ENCODE measurements around the gene ABCC6. TPM values are rescaled to one million over a fixed set of nuclear protein-coding genes. Genes with fewer than 3 reads are reported as not detected.

The ABCC6 gene
- polyA plus RNA-seq, 3 donors: 6.1 to 16.5 (median 14.7) TPM

- no peak overlapping the region for H3K27ac ChIP-seq (ENCODE audit: low read depth in 1 of 2, low read length in 2 of 2)
- no peaks in the 10 kb centered on the region for H3K79me2 ChIP-seq (ENCODE audit: insufficient read depth, low read length)
- Mint-ChIP-seq H3K4me3 (no peak overlapping the region), H3K27me3 (ENCODE audit: low read depth in 3 of 3) (peaks cover 0 to 2% (median 0%) of the 10 kb centered on the region in 3 donors), H3K27ac (no peak overlapping the region), H3K4me1 (peaks cover 2% of the 10 kb centered on the region), H3K36me3 (peaks cover 79 to 86% of the 10 kb centered on the region in 2 donors), H3K9me3 (peaks cover 0 to 2% (median 0%) of the 10 kb centered on the region in 7 donors)
- H3K4me3 ChIP-seq (replicated peaks in 1 of 3; ENCODE audit: low read depth in 2 of 3, low read length in 3 of 3): no peak overlapping the region
- H3K9me3 ChIP-seq (replicated peaks in 1 of 2; ENCODE audit: control insufficient read depth in 1 of 2, insufficient read depth in 1 of 2, low read length in 2 of 2): no peaks in the 10 kb centered on the region
- H3K4me1 ChIP-seq (ENCODE audit: control insufficient read depth in 1 of 2, insufficient read depth in 2 of 2, low read length in 2 of 2): no peaks in the 10 kb centered on the region
- no peak for TF ChIP-seq CTCF (IDR thresholded peaks at IDR 0.05)
- no peak overlapping the region for H2AFZ ChIP-seq (ENCODE audit: insufficient read depth, low read depth, low read length, poor library complexity, severe bottlenecking)
- H4K20me1 ChIP-seq (ENCODE audit: insufficient read depth, low read length): peaks cover 15% of the 10 kb centered on the region
- H3K36me3 ChIP-seq (replicated peaks in 1 of 2; ENCODE audit: control insufficient read depth in 1 of 2, insufficient read depth in 2 of 2, low read length in 2 of 2): peaks cover 70 to 85% of the 10 kb centered on the region in 2 donors
- no peaks in the 10 kb centered on the region for H3K27me3 ChIP-seq (ENCODE audit: control insufficient read depth in 2 of 2, insufficient read depth in 2 of 2, low read length in 2 of 2)
- intact Hi-C loops (cut with micrococcal nuclease): no loop called here
- 100% methylated on average over 2 of the region's 4 CpGs for WGBS (ENCODE audit: insufficient coverage)
- H3K9ac ChIP-seq (ENCODE audit: insufficient read depth, low read length, poor library complexity, severe bottlenecking): no peak overlapping the region
- no peak for DNase-seq
- no peak overlapping the region for H3K4me2 ChIP-seq (replicated peaks; ENCODE audit: extremely low read depth, low read length, poor library complexity, severe bottlenecking)
Measured at GRCh38 chr16:16140537-16140936, 82.8 kb downstream of the ABCC6 start.

GRCh38 chr16:16139806-16140205, 83.5 kb downstream of the ABCC6 start:
- WGBS (ENCODE audit: insufficient coverage): 100% methylated on average over 6 of the region's 7 CpGs
- intact Hi-C loops (cut with micrococcal nuclease): no loop called here
- no peak overlapping the region for H3K4me3 Mint-ChIP-seq
- H2AFZ ChIP-seq (ENCODE audit: insufficient read depth, low read depth, low read length, poor library complexity, severe bottlenecking): no peak overlapping the region
- no peak overlapping the region for H3K4me3 ChIP-seq (replicated peaks in 1 of 3; ENCODE audit: low read depth in 2 of 3, low read length in 3 of 3)
- no peaks in the 10 kb centered on the region for H3K9me3 ChIP-seq (replicated peaks in 1 of 2; ENCODE audit: control insufficient read depth in 1 of 2, insufficient read depth in 1 of 2, low read length in 2 of 2)
- no peak for DNase-seq
- H3K4me2 ChIP-seq (replicated peaks; ENCODE audit: extremely low read depth, low read length, poor library complexity, severe bottlenecking): no peak overlapping the region
- H3K4me1 ChIP-seq (ENCODE audit: control insufficient read depth in 1 of 2, insufficient read depth in 2 of 2, low read length in 2 of 2): no peaks in the 10 kb centered on the region
- no peak overlapping the region for H3K9ac ChIP-seq (ENCODE audit: insufficient read depth, low read length, poor library complexity, severe bottlenecking)
- H3K27ac ChIP-seq (ENCODE audit: low read depth in 1 of 2, low read length in 2 of 2): no peak overlapping the region
- H3K79me2 ChIP-seq (ENCODE audit: insufficient read depth, low read length): no peaks in the 10 kb centered on the region
- H3K9me3 Mint-ChIP-seq: peaks cover 0 to 2% (median 0%) of the 10 kb centered on the region in 7 donors
- peaks cover 77 to 92% of the 10 kb centered on the region in 2 donors for H3K36me3 ChIP-seq (replicated peaks in 1 of 2; ENCODE audit: control insufficient read depth in 1 of 2, insufficient read depth in 2 of 2, low read length in 2 of 2)
- peaks cover 2% of the 10 kb centered on the region for H3K4me1 Mint-ChIP-seq
- H3K27me3 ChIP-seq (ENCODE audit: control insufficient read depth in 2 of 2, insufficient read depth in 2 of 2, low read length in 2 of 2): no peaks in the 10 kb centered on the region
- H3K36me3 Mint-ChIP-seq: peaks cover 81 to 88% of the 10 kb centered on the region in 2 donors
- H3K27me3 Mint-ChIP-seq (ENCODE audit: low read depth in 3 of 3): peaks cover 0 to 2% (median 0%) of the 10 kb centered on the region in 3 donors
- H3K27ac Mint-ChIP-seq: no peak overlapping the region
- TF ChIP-seq CTCF (IDR thresholded peaks at IDR 0.05): no peak
- H4K20me1 ChIP-seq (ENCODE audit: insufficient read depth, low read length): peaks cover 15% of the 10 kb centered on the region

Data from CD14-positive monocyte (primary cell).